Ovary (tissue), 9 donors: Measurements from ENCODE around the gene CCDC187. TPM values are rescaled to one million over a fixed set of nuclear protein-coding genes. Genes with fewer than 3 reads are reported as not detected.

ENCODE experiments used
- DNase-seq, 5 donors: peaks; one replicate each; pipeline ENCODE4 v3.0.0-alpha.2; 2019 to 2020
- H3K27ac ChIP-seq, 2 donors: fragments of 200-600 bp; one replicate each; pipeline versions ENCODE4 v1.5.1 to v1.8.0; 2019 to 2022
- H3K27me3 ChIP-seq: fragments of 200-600 bp; one replicate; pipeline ENCODE4 v1.8.0; 2022
- H3K36me3 ChIP-seq: fragments of 200-600 bp; sonication (generic); one replicate; pipeline ENCODE4 v1.5.1; 2019
- H3K4me1 ChIP-seq: one replicate; pipeline ENCODE4 v1.8.1; 2013; ENCODE audit warnings: mild to moderate bottlenecking, moderate library complexity; ENCODE audit not compliant: insufficient read depth
- H3K4me3 ChIP-seq: fragments of 200-600 bp; sonication (generic); one replicate; pipeline ENCODE4 v1.5.1; 2017
- H3K9me3 ChIP-seq, 2 donors: fragments of 200-600 bp in 1 of 2; sonication (generic) in 1 of 2; one replicate each; pipeline versions ENCODE4 v1.5.1 to v1.8.1; 2013 to 2019; ENCODE audit warnings: mild to moderate bottlenecking in 1 of 2, moderate library complexity in 1 of 2
- EP300 ChIP-seq: sonication (generic); formaldehyde crosslinking; IDR thresholded peaks from one replicate; pipeline ENCODE4 v1.6.1; 2017; ENCODE audit warnings: antibody characterized with exemption
- POLR2A ChIP-seq: fragments of 450-650 bp; IDR thresholded peaks from one replicate; pipeline ENCODE4 v1.6.1; 2017; ENCODE audit warnings: antibody characterized with exemption, mild to moderate bottlenecking, moderate library complexity
- WGBS, 3 donors: extraction: QIAGEN DNeasy Blood & Tissue Kit in 1 of 3; methylation state at CpG; one replicate each; pipeline versions ENCODE4 v1.1.5 to v1.1.7; 2013 to 2017; 5-methylcytosine and 5-hydroxymethylcytosine counted together
- intact Hi-C, 4 donors: fragments of 100-400 bp; cut with DNase I; formaldehyde crosslinking; loops; one replicate each; pipeline versions ENCODE4 v1.11.0 to v1.15.1; 2022 to 2023
- polyA plus RNA-seq, 2 donors: library from polyadenylated mRNA; stranded (reverse); fragments of 200-250 nt in 1 of 2; fragments of 350-450 nt in 1 of 2; fragmentation: Illumina TruSeq in 1 of 2; extraction: RNeasy Lipid Tissue Mini Kit (QIAGEN cat#74804) in 1 of 2; gene quantifications; one replicate each; pipeline ENCODE4 v1.2.3, GENCODE V29; 2013 to 2014
- total RNA-seq, 7 donors: library from RNA; depleted of rRNA in 2 of 7; stranded (reverse); fragments of >200 nt in 2 of 7; fragmentation: NEBNext Ultra II Directional in 3 of 7; extraction: Animal tissue kit (Norgen Biotek cat#: 25700) in 3 of 7; gene quantifications; one replicate each; pipeline versions ENCODE4 v1.1.0 to v1.2.4, GENCODE V29; 2016 to 2023
- TF ChIP-seq, protein P1 (sequence below), 3 donors: fragments of 450-650 bp in 2 of 3; fragments of 200-600 bp in 1 of 3; IDR thresholded peaks; one replicate each; pipeline versions ENCODE4 v1.5.1 to v1.8.0; 2016 to 2022; ENCODE audit warnings: antibody characterized with exemption in 3 of 3, mild to moderate bottlenecking in 1 of 3
- donor health status: DM: no; HTN: no; CAD: no; lungs with moderate emphysema.
- donor health status: DM: no; HTN: no; CAD: no.
- donor health status: Bipolar disorder and iron deficiency.
- donor health status: DM: yes; HTN: yes; CAD: no.
- donor health status: DM: no; HTN: no; CAD: no.
- donor health status: DM: yes; HTN: yes; CAD: no.

Gene CCDC187
- total and polyA plus RNA-seq, 9 donors, result 0.02 to 15.7 (median 0.74) TPM; not detected in 1

- Histone ChIP-seq H3K27me3 (no peaks in the 10 kb centered on the region), H3K4me3 (no peak overlapping the region), H3K36me3 (no peaks in the 10 kb centered on the region), H3K9me3 (no peaks in the 10 kb centered on the region), H3K27ac (no peak overlapping the region), H3K4me1 (peaks cover 8% of the 10 kb centered on the region)
- intact Hi-C loops, result loop anchor here in 1 of 4 donors (10.0 kb wide), 1 partner anchor 277 kb away; the partner anchor contains the start of gene UBAC1
- no peak for TF ChIP-seq POLR2A
- TF ChIP-seq, protein P1, sequence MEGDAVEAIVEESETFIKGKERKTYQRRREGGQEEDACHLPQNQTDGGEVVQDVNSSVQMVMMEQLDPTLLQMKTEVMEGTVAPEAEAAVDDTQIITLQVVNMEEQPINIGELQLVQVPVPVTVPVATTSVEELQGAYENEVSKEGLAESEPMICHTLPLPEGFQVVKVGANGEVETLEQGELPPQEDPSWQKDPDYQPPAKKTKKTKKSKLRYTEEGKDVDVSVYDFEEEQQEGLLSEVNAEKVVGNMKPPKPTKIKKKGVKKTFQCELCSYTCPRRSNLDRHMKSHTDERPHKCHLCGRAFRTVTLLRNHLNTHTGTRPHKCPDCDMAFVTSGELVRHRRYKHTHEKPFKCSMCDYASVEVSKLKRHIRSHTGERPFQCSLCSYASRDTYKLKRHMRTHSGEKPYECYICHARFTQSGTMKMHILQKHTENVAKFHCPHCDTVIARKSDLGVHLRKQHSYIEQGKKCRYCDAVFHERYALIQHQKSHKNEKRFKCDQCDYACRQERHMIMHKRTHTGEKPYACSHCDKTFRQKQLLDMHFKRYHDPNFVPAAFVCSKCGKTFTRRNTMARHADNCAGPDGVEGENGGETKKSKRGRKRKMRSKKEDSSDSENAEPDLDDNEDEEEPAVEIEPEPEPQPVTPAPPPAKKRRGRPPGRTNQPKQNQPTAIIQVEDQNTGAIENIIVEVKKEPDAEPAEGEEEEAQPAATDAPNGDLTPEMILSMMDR (IDR thresholded peaks at IDR 0.05), result no peak
- no peak for TF ChIP-seq EP300
- DNase-seq, result no peak
- 91 to 97% (median 96%) methylated on average over 8 of the region's 8 CpGs for WGBS, 3 donors
Measured at GRCh38 chr9:136242248-136242647, 61.6 kb downstream of the CCDC187 start.

- no peak for DNase-seq
- peaks cover 8% of the 10 kb centered on the region for H3K4me1 ChIP-seq
- intact Hi-C loops, result loop anchor here in 1 of 4 donors (10.0 kb wide), 1 partner anchor 277 kb away; the partner anchor contains the start of gene UBAC1
- no peak overlapping the region for H3K27ac ChIP-seq
- no peaks in the 10 kb centered on the region for H3K36me3 ChIP-seq
- 93 to 94% (median 94%) methylated on average over 13 of the region's 13 CpGs for WGBS, 3 donors
- no peak overlapping the region for H3K4me3 ChIP-seq
- TF ChIP-seq, protein P1 (IDR thresholded peaks at IDR 0.05), result no peak
- TF ChIP-seq POLR2A (no peak), EP300 (no peak)
- no peaks in the 10 kb centered on the region for H3K27me3 ChIP-seq
- H3K9me3 ChIP-seq, result no peaks in the 10 kb centered on the region
Measured at GRCh38 chr9:136241542-136241941, 62.4 kb downstream of the CCDC187 start.

DNA sequence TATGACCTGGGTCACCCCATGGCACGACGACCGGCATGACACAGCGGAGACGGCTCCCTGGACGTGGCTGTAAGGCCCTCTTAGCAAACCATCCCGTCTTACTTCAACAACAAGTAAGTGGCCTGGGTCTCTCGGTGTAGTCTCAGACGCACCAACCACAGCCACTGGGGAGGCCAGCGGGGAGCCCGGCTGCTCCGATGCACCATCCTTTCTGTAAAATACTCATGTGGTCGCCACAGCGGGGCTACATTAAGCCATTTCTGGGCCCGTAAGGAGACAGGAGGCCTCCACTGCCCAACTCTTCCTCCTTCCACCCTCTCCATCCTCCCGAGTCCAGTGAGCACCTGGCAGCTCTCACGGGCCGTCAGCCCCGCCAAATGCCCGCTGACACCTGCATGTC, 63.0 kb downstream of the CCDC187 start:
- intact Hi-C loops, result loop anchor here in 1 of 4 donors (10.0 kb wide), 1 partner anchor 276 kb away; the partner anchor contains the start of gene UBAC1
- H3K9me3 ChIP-seq, result no peaks in the 10 kb centered on the region
- 89 to 95% (median 94%) methylated on average over 20 of the region's 20 CpGs for WGBS, 3 donors
- no peak overlapping the region for H3K27ac ChIP-seq
- H3K36me3 ChIP-seq, result no peaks in the 10 kb centered on the region
- H3K4me1 ChIP-seq, result peaks cover 8% of the 10 kb centered on the region
- DNase-seq, result no peak
- no peak for TF ChIP-seq EP300
- no peak for TF ChIP-seq POLR2A
- TF ChIP-seq, protein P1 (IDR thresholded peaks at IDR 0.05), result no peak
- no peaks in the 10 kb centered on the region for H3K27me3 ChIP-seq
- no peak overlapping the region for H3K4me3 ChIP-seq

DNA sequence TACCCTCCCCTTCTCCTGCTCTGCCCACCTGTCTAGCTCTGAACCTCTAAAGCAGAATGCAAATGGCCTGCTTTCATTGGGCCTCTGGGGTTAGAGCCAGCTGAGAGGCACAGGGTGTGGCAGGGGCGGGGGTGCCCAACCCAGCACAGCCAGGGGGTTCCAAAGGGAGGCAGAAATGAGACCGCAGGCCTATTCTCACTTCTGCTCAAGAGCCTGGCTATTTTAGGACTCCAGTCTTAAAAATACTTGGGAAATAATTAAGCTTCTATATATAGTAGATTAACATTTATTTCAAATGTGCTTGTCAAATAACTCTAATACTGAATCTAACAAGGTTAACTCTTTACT, 63.9 kb downstream of the CCDC187 start:
- no peak for DNase-seq
- Histone ChIP-seq H3K4me3 (no peak overlapping the region), H3K4me1 (peaks cover 6% of the 10 kb centered on the region), H3K27me3 (no peaks in the 10 kb centered on the region), H3K36me3 (no peaks in the 10 kb centered on the region), H3K9me3 (no peaks in the 10 kb centered on the region), H3K27ac (no peak overlapping the region)
- intact Hi-C loops, result loop anchor here in 1 of 4 donors (10.0 kb wide), 1 partner anchor 275 kb away; the partner anchor contains the start of gene UBAC1
- WGBS, 3 donors, result 68 to 81% (median 72%) methylated on average over 2 of the region's 2 CpGs
- TF ChIP-seq, protein P1 (IDR thresholded peaks at IDR 0.05), result no peak
- TF ChIP-seq POLR2A, result no peak
- no peak for TF ChIP-seq EP300
